ENCODE measurements around the gene ALPI.
"Not testable (repeated sequence)": the region's sequence is repeated elsewhere in the genome, so short reads cannot be mapped to it uniquely, and the experiment has no call there.

Gene ALPI

DNA sequence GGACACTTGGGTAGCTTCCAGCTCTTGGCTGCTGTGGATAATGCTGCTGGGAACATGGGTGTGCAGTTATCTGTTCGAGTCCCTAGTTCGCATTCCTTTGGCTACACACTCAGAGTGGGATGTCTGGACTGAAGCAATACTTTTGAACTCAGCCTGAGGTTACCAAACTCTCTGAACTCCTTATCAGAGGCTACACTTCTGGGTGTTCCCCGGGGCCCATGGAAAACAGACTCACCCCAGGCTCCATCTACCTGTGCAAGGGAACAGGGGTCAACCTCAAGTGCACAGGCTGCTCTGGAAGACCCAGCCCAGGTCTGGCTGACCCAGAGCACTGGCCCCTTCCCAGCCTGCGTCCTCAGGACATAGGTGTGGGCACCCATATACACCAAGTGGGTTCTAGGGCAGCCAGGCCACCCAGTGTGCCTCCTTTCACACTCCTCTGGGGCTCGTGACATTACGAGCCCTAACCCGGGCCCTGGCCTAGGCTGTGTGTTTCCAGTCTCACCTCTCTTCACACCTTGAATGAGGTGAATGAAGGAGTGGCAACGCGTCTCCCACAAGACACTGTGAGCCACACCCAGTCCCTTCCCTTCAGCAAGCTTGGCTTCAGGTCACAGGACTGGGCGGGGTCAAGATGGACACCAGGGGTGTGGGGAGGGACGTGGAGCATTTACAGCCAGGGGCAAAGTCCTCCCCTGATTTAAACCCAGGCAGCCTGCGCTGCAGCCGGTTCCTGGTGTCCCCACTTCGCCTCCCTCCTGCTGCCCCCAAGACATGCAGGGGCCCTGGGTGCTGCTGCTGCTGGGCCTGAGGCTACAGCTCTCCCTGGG lies at the start of gene ALPI:
Gene ALPI, plus strand, starts transcription at position 728 of the 830 bp plus-strand sequence. Its CDS starts 47 bp downstream, at position 775.
- DNase-seq (ENCODE audit: low spot score), result no peak

DNA sequence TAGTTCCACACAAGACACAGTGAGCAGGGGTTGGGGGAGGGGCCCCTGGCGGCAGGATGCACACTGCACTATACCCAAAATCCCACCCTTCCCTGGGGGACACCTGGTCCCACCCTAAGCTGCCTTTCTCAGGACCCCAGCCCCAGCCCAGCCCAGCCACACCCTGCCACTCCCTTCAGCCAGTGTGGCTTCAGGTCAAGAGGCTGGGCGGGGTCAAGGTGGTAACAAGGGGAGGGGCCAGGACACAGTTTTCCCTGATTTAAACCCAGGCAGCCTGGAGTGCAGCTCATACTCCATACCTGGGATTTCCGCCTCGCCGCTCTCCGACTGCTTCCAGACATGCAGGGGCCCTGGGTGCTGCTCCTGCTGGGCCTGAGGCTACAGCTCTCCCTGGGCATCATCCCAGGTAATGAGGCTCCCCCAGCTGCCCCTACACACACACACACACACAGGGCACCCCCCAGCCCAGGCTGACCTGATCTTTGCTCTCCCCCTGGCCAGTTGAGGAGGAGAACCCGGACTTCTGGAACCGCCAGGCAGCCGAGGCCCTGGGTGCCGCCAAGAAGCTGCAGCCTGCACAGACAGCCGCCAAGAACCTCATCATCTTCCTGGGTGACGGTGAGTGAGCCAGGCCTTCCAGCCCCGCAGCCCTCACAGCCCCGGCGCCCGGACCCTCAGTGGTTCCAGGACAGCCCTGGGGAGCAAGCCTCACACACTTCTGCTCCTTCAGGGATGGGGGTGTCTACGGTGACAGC lies 49.2 kb upstream of the ALPI start, which contains the start of gene ALPG:
Gene ALPG, plus strand, starts transcription at position 289 of the 755 bp plus-strand sequence. Its CDS starts 51 bp downstream, at position 340.
- DNase-seq (ENCODE audit: low spot score), result no peak

DNA sequence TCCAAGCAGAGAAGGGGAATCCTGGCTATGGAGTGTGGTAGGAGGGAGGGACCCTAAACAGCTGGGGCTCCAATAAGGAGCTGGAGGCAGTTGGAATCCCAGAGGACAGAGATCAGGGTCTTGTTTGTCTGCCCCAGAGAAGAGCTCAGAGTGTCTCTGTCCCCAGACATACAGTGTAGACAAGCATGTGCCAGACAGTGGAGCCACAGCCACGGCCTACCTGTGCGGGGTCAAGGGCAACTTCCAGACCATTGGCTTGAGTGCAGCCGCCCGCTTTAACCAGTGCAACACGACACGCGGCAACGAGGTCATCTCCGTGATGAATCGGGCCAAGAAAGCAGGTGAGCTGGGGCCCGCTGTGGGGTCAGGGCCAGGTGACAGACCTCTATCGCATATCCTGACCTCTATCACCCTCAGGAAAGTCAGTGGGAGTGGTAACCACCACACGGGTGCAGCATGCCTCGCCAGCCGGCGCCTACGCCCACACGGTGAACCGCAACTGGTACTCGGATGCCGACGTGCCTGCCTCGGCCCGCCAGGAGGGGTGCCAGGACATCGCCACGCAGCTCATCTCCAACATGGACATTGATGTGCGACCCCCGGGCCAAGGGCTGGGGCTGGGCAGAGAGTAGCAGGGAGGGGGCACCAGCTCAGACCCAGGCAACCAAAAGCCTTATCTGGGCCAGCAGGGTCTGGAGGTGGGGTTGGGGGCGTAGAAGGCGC lies 48.4 kb upstream of the ALPI start:
- DNase-seq (ENCODE audit: low spot score), result not testable (repeated sequence)

DNA sequence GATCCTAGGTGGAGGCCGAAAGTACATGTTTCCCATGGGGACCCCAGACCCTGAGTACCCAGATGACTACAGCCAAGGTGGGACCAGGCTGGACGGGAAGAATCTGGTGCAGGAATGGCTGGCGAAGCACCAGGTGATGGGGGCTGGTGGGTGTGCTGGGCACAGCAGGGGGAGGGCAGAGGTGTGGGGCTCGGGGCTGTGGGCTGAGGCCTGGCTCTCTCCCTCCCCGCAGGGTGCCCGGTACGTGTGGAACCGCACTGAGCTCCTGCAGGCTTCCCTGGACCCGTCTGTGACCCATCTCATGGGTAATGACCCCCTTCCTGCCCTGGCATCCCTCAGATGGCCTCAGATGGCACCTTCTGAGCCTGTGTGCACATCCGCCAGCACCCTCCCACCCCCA lies 47.7 kb upstream of the ALPI start:
- not testable (repeated sequence) for DNase-seq (ENCODE audit: low spot score)

DNA sequence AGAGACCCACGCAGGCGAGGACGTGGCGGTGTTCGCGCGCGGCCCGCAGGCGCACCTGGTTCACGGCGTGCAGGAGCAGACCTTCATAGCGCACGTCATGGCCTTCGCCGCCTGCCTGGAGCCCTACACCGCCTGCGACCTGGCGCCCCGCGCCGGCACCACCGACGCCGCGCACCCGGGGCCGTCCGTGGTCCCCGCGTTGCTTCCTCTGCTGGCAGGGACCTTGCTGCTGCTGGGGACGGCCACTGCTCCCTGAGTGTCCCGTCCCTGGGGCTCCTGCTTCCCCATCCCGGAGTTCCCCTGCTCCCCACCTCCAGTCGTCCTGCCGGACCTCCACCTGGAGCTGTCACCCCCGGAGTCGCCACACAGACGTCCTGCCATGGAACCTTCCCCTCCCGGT lies 46.3 kb upstream of the ALPI start:
- DNase-seq (ENCODE audit: low spot score), result not testable (repeated sequence)

GRCh38 chr2:232410238-232410900 lies 45.6 kb upstream of the ALPI start:
- no peak for DNase-seq (ENCODE audit: low spot score)

DNA sequence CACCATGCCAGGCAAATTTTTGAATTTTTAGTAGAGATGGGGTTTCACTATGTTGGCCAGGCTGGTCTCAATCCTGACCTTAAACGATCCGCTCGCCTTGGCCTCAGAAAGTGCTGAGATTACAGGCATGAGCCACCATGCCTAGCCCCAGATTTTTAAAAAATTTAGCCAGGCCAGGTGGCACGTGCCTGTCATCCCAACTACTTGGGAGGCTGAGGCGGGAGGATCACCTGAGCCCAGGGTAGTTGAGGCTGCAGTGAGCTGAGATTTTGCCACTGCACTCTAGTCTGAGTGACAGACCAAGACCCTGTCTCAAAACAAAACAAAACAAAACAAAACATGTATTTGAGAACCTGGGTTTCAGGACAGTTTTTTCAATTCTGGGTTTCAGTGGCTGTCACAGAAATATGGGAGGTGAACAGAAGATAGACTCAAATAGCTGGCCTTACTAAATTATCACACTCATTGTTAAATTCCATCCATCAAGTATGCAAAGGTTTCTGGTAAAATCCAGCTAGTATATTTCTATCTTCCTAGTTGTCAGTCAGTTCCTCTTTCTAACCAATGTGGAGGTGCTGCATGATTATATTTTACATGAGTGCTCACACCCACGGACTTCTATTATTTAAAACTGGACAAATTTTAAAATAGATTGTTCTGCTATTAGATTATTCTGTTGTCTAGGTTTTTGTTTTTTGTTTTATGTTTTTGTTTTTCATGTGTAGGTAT lies 43.9 kb upstream of the ALPI start:
- DNase-seq (ENCODE audit: low spot score), result no peak

DNA sequence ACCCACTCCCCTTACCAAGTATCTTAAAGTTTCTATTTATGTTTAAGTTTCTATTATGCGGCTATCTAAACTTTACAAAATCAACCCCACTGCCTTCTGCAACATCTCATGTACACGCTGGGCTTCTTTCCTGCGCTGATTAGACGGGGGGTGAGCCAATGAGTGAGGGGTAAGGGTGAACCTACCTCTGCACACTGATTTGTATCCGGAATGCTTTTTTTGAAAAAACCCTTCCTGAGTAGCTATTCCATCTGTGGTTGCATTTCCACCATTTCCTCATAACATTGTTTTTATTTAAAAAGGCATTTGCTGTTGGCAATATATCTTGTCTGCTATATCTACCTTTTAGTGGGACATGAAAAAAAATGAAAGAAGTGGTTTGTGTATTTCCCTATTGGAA lies 43.0 kb upstream of the ALPI start:
- DNase-seq (ENCODE audit: low spot score), result no peak

- DNase-seq (ENCODE audit: low spot score), result no peak
Measured at GRCh38 chr2:232415138-232415690, 40.7 kb upstream of the ALPI start.

- DNase-seq (ENCODE audit: low spot score), result no peak
Measured at GRCh38 chr2:232415736-232416520, 40.0 kb upstream of the ALPI start.

- DNase-seq (ENCODE audit: low spot score), result no peak
Measured at GRCh38 chr2:232416521-232417470, 39.2 kb upstream of the ALPI start.

- DNase-seq (ENCODE audit: low spot score), result no peak
Measured at GRCh38 chr2:232417489-232417888, 38.5 kb upstream of the ALPI start.

DNA sequence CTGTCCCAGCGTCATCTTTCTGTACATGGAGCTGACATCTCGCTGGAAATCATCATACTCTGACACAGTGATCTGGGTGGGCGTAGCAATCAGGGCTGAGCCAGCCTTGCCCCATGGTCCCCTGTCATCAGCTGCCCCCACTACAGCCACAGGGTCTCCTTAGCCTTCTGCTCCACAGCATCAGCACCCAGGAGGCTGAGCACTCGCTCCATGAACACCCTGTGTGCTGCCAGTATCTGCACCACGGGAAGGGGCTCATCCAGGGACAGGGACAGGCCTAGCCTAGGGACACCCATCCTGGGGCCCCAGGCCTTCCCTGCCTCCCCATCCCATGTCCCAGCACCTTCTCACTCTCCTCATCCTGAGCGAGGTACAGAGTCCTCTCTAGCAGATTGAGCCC lies 37.9 kb upstream of the ALPI start:
- no peak for DNase-seq (ENCODE audit: low spot score)

DNA sequence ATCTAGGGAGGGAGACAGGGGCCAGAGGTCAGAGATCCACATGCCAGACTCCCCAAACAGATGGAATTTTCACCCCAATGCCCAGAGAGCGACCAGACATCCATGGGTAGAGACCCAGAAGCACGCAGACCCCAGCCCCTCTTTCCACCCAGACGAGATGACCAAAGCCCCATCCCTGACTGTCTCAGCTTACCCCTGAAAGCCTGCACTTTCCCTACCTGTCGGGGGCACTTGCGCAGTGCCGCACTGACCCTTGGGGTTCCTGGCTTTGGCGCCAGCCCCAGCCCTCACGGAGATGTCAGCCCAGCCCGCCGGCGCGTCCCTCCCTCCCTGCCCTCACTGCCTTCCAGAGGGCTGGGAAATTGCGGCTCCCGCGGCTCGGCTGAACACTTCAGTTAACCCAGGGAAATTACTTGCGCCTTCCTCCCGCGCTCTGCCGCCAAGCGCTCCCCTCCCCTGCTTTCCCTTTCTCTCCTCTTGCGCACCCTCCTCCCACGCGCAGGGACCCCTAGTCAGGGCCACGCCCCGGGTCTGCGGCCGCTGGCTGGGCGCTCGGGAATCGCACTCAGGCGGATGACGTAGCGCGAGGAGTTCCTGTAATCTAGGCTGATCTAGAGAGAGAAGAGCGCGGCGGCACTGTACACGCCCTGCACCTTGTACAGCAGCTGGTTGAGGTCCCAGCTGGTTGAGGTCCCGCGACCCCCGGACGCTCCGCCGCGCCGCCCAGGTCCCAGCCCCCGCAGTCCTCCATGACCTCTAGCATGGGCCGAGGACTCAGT lies 37.3 kb upstream of the ALPI start:
- no peak for DNase-seq (ENCODE audit: low spot score)

DNA sequence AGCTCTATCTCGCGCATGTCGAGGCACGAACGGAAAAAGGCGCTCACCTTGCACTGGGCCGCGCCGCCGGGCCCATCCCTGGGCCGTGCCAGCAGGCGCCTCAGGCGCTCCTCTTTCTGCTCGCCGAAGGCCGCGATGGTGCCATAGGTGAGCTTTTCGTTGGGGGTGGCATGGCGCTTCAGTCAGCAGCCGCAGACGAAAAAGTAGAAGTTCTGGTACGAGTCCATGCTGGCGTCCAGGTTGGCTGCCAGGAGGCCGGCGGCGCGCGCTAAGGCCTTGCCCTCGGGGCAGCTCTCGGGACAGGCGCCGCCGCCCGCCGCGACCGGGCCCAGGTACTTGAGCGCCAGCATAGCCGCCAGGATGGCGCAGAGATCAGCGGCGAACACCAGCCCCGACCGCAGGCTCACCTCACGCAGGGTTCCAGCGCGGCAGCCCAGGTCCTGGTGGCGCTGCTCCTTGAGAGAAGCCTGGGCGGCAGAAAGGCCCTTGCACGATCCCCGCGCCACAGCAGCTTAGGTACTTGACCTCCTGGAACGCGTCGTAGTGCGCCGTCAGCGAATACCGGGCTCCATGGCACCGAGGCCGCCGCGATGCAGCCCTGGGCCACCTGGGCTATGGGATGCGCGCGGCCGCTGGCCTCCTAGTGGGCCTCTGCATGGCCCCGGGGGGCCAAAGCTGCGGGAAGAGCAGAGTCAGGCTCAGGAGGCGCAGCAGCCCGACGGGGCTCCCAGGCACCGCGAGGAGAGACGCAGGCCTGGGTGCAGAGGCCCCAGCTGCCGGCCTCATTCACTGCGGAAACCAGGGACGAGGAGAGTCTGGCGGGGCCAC lies 36.5 kb upstream of the ALPI start:
- no peak for DNase-seq (ENCODE audit: low spot score)

- no peak for DNase-seq (ENCODE audit: low spot score)
Measured at GRCh38 chr2:232420073-232420454, 35.9 kb upstream of the ALPI start.

DNA sequence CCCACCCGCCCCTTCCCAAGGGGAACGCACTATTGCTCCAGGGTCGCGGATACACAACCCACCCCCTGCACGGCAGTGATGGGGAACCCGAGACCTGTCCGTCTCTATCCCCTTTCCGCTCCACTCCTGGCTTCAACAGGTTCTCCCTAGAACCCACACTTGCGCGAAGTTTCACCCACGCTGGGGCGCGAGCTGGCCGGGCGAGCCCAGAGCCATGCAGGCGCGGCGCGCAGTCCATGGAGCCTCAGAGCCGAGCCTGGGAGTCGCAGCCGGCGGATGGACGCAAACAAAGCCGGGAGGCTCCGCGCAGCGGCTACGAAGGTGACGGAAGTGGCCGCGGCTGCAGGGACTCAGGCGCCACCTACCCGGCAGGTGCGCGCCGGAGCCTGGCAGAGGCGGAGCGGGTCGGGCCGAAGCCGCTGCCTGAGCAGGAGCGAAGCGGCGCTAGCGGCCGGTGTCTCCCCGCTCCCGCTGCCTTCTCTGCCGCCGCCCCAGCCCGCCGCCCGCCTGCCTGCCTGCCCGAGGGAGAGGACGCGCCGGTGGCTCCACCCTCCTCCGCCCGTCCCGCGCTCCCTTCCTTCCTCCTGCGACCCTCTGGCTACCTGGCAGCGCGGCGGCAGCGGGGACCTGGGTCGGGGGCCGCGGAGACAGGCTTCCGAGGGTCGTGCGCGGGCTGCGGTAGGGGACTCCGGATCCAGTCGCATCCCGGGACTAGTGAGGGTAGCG lies 35.3 kb upstream of the ALPI start:
- no peak for DNase-seq (ENCODE audit: low spot score)

All from COLO829 (cell line).